VCaP (cell line): Measurements from ENCODE around the gene KCNH8.

ENCODE experiments used
- H3K27ac ChIP-seq: fragments of 450-650 bp; 2 replicates; pipeline ENCODE4 v1.5.1; 2017
- TF ChIP-seq, protein P1 (sequence below): fragments of 450-650 bp; conservative IDR thresholded peaks from 2 replicates; pipeline ENCODE4 v1.5.1; 2017; ENCODE audit warnings: mild to moderate bottlenecking, moderate library complexity

KCNH8 gene

DNA sequence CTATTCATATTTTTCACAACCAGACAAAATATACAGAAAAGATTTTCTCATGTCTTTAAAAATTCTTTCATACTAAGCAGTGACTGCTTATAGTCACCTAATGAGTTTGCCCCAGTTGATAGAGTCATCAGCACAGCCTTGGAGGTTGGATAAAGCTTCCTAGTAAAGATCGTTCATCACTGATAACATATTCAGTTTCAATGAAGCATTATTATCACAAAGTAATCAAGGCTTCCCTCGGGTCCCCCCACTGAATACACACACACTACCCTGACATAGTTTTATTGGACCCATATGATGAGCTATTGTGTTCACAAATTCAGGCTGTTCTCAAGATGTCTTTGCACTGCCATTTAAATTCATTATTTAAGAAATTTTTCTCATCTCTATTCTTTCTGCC is 297.8 kb downstream of the KCNH8 start:
- TF ChIP-seq, protein P1, sequence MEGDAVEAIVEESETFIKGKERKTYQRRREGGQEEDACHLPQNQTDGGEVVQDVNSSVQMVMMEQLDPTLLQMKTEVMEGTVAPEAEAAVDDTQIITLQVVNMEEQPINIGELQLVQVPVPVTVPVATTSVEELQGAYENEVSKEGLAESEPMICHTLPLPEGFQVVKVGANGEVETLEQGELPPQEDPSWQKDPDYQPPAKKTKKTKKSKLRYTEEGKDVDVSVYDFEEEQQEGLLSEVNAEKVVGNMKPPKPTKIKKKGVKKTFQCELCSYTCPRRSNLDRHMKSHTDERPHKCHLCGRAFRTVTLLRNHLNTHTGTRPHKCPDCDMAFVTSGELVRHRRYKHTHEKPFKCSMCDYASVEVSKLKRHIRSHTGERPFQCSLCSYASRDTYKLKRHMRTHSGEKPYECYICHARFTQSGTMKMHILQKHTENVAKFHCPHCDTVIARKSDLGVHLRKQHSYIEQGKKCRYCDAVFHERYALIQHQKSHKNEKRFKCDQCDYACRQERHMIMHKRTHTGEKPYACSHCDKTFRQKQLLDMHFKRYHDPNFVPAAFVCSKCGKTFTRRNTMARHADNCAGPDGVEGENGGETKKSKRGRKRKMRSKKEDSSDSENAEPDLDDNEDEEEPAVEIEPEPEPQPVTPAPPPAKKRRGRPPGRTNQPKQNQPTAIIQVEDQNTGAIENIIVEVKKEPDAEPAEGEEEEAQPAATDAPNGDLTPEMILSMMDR: no peak

DNA sequence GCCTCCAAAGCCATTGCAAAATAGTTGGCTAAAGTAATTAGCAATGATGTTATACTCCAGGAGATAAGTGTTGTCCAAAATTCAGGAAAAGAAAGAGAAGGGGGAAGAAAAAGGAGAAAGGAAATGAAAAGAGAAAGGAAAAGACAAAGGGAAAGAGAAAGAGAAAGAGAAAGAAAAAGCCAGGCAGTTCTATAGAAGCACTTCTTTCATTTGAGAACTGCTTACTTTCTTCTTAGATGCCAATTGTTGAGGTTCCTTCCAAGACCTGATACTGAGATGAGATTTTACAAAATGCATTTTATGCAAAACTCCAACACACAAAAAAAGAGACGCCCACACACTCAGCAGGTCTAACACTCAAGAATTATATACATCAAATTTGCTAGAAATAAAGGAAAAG is 298.4 kb downstream of the KCNH8 start:
- TF ChIP-seq, protein P1: no peak

More for the DNA sequence above, 297.8 kb downstream of the KCNH8 start:
- no peak overlapping the region for H3K27ac ChIP-seq

DNA sequence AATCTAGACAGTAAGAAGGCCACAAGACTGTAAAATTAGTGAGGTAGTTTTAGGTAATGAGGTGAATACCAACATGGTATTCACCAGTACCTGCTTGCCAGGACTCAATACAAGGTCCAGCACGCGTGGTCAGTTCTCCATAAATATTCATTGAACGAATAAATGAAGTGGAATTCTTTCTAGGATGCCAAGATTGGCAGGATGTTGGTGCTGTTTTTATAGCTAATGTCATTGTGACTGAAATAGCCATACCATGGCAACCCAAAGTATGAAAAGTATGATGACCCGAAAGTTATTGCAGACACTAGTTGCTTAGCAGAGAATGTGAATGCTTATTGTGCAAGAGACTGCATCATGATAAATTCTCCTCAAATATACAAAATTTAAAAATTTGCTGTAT is 307.2 kb downstream of the KCNH8 start:
- TF ChIP-seq, protein P1: no peak
- no peak overlapping the region for H3K27ac ChIP-seq

More for the DNA sequence above, 298.4 kb downstream of the KCNH8 start:
- no peak overlapping the region for H3K27ac ChIP-seq

DNA sequence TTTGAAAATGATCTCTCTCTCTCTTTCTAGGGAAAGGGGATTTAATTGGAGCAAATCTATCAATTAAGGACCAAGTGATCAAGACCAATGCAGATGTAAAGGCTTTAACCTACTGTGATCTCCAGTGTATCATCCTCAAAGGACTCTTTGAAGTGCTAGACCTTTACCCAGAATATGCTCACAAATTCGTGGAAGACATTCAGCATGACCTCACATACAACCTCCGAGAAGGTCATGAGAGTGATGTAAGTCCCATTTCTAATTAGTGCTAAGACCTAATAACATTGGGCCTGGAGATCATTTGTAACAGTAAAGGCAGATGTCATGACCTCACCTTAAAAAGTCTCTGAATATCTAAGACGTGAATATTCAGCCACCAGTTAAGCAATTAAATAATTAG is 308.4 kb downstream of the KCNH8 start:
- TF ChIP-seq, protein P1: no peak
- H3K27ac ChIP-seq: no peak overlapping the region

DNA sequence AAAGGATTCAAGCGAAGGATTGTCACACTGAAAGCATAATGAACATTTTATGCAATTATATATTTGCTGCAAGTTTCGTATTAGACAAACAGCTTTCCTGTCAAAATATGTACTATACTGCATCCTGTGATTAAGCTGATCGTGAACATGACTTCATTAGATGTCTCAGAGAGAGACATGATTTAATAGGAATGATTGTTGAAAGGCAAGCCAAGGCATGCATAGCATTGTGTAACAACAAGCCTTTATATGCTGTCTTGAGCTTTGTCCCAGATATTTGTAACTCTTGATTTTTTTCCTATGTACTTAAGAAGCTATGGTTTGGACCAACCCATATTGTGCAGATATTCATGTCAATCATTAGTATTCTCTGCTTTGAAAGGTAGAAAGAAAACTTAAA is 309.1 kb downstream of the KCNH8 start:
- H3K27ac ChIP-seq: no peak overlapping the region
- TF ChIP-seq, protein P1: no peak

DNA sequence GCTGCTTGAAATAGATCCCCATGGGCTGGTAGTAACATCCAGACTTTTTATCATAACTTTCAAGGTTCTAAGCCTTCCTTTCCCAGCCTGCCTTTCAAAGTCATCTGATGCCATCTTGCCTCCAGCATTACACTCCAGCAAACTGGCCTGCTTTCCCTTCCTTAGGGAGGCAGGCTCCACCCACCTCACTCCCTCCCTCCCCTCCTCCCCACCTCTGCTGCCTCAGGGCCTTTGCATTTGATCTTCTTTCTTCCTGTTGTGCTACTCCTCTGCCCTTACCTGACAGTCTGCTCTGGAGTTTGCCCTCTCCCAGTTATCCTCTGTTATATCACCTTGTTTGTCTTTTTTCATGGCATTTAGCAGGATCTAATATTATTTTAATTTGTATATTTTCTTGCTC is 319.5 kb downstream of the KCNH8 start:
- TF ChIP-seq, protein P1: no peak

DNA sequence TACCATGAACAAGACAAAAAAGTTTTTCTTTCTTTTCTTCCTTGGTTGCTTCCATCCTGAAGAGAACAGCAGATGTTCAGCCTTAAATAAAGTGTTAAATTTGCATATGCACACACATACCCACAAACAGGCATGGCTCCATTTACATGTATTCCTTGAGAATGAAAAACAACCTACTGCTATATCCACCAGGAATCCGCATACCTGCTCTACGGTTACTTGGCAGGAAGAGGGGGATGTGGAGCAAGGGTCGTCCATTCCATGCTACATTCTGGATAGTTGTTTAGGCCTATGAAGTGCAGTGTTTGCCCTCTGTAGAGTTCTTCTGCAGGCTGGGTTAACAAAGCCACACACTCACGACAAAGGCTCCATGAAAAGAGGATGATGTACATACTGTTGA is 322.8 kb downstream of the KCNH8 start:
- H3K27ac ChIP-seq: no peak overlapping the region
- TF ChIP-seq, protein P1: no peak

More for the DNA sequence above, 319.5 kb downstream of the KCNH8 start:
- H3K27ac ChIP-seq: no peak overlapping the region
